PC-9 (cell line): ENCODE measurements around the gene TMEM270.

Experiments
- CTCF ChIP-seq: fragments of 200-600 bp; sonication (generic); conservative IDR thresholded peaks from 2 replicates; pipeline ENCODE4 v1.6.1; 2017; ENCODE audit warnings: mixed run types, antibody characterized with exemption, mild to moderate bottlenecking, moderate library complexity
- EZH2 ChIP-seq: fragments of 200-600 bp; sonication (generic); IDR thresholded peaks from 2 replicates; pipeline ENCODE4 v1.8.0; 2017; ENCODE audit warnings: antibody characterized with exemption, low read depth

- TF ChIP-seq EZH2 (no peak), CTCF (no peak)
These were observed 28.9 kb upstream of the TMEM270 start for GRCh38 chr7:73831834-73832651.
